Activated CD8-positive, alpha-beta T cell treated with anti-CD3 and anti-CD28 coated beads, Interleukin-2, amount 10 ng/mL, durations not matched to agents 7 days and 5 days (primary cell): Measurements from ENCODE around the gene RHBDF1. TPM values are rescaled to one million over a fixed set of nuclear protein-coding genes. Genes with fewer than 3 reads are reported as not detected.

Source experiments
- ATAC-seq: fragments of 150-1000 bp; cut with Tn5 transposase; one replicate; pipeline ENCODE4 v1.10.0; 2021; ENCODE audit warnings: moderate library complexity
- CTCF ChIA-PET: fragments of 350-600 bp; sonication (Branson Sonifier 250); formaldehyde crosslinking; loops from one replicate; lab custom pipeline; 2021; ENCODE audit warnings: antibody characterized with exemption; lab: Charles Lee
- POLR2A ChIA-PET: fragments of 350-600 bp; sonication (Branson Sonifier 250); formaldehyde crosslinking; loops from one replicate; lab custom pipeline; 2021; ENCODE audit warnings: antibody characterized with exemption; lab: Charles Lee
- DNase-seq: peaks from one replicate; pipeline ENCODE4 v3.0.0-alpha.2; 2020
- H3K27ac Mint-ChIP-seq: one replicate; pipeline ENCODE4 v1.8.0; 2021; ENCODE audit warnings: mild to moderate bottlenecking, mixed read lengths
- H3K27me3 Mint-ChIP-seq: one replicate; pipeline ENCODE4 v1.8.0; 2021; ENCODE audit warnings: low read depth, mixed read lengths
- H3K36me3 Mint-ChIP-seq: one replicate; pipeline ENCODE4 v1.8.0; 2021; ENCODE audit warnings: low read depth, mixed read lengths
- H3K4me1 Mint-ChIP-seq: one replicate; pipeline ENCODE4 v1.8.0; 2021; ENCODE audit warnings: low read depth, mixed read lengths
- H3K4me3 Mint-ChIP-seq: one replicate; pipeline ENCODE4 v1.8.0; 2021; ENCODE audit warnings: mild to moderate bottlenecking, mixed read lengths
- H3K9me3 Mint-ChIP-seq: one replicate; pipeline ENCODE4 v1.8.0; 2022; ENCODE audit warnings: mixed read lengths; ENCODE audit not compliant: insufficient read depth
- total RNA-seq, 2 experiments: library from RNA; stranded (reverse); gene quantifications; one replicate each; pipeline ENCODE4 v1.2.3, GENCODE V29; 2021

RHBDF1 gene
- total RNA-seq, 2 experiments from 2014 or later: 0.40 TPM; not detected in 1

DNA sequence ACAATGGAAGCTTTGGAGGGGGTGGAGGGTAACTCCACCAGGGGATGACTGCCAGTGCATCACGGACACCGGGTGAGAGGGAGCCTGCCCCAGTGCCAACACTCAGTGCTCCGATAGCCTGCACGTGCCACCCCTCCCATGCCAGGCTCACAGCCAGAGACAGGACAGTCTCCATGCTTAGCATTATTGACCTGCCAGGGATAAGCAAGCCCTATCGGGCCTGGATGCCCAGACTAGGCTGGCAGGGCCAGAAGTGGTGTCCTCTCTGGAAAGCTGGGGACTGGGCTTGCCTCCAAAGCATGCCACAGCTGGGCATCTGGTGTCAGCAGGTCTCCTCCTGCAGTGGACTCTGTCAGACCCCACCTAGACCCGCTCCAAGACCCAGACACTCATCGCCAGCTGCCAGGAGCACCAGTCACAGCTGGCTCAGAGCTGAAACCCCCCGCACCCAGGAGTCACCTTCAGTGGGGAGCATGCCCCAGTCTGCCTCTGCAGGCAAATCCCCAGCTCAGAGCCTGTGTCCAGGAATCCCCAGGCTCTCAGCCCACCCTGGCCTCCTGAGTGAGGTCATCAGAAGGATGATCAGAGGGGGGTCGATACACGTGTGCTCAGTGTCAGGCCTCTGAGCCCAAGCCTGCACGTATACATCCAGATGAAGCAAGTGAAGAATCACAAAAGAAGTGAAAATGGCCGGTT is 1.8 kb upstream of the RHBDF1 start:
- POLR2A ChIA-PET: no interaction called here
- CTCF ChIA-PET: interaction anchor here (1.0 to 5.7 kb wide), 4 partner anchors 9 to 33 kb away, joined by 8 to 35 read pairs (median 20); no protein-coding TSS in a partner anchor
- H3K4me3 Mint-ChIP-seq: no peak overlapping the region
- H3K27me3 Mint-ChIP-seq: peaks cover 33% of the 10 kb centered on the region
- H3K4me1 Mint-ChIP-seq: peaks cover 26% of the 10 kb centered on the region
- ATAC-seq (no peak), DNase-seq (no peak)
- no peaks in the 10 kb centered on the region for H3K9me3 Mint-ChIP-seq
- H3K36me3 Mint-ChIP-seq: no peaks in the 10 kb centered on the region
- no peak overlapping the region for H3K27ac Mint-ChIP-seq

DNA sequence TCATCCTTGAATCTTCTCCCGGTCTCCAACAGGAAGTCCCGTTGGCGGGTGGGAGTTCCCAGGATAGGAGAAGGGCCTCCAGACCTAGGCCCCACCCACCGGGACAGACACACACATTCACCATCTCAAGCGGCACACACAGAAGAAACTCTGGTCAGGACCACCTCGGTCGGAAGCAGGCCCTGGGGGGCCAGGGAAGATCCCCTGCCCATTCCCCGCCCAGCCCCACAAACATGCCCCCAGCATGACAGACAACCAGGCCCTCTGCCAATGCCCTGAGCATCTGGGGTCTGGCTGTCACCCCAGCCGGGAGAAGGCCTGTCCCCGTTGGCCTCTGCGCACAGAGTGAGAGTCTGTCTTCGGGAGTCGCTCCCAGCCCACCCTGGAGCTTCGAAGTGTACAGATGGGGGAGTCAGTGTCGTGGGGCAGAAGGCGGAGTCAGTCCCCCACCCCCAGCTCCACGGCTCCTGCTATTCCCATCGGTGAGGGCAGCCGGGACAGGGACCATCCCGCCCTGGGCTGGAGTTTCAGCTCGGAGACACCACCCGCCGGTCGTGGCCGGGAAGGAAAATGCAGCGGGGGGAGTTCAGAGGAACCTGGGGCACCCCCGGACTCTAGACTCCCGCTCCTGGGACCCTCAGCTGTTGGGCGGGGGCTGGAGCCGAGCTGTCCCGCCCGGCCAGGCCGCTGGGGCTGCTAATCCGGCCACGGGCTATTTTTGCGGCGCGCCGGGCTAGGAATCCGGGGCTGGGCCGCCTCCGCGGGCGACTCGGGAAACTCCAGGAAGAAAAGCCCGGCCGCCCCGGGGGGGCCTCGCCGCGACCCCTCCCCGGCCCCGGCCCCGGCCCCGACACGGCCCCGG is 660 bp downstream of the RHBDF1 start:
- H3K27ac Mint-ChIP-seq: no peak overlapping the region
- DNase-seq (no peak), ATAC-seq (no peak)
- peaks cover 33% of the 10 kb centered on the region for H3K27me3 Mint-ChIP-seq
- ChIA-PET POLR2A (interaction anchor here (1.4 kb wide), 1 partner anchor 19 kb away, joined by 3 read pairs; no protein-coding TSS in a partner anchor), CTCF (interaction anchor here (0.9 to 5.0 kb wide), 4 partner anchors 22 to 109 kb away, joined by 3 to 52 read pairs (median 3); no protein-coding TSS in a partner anchor)
- no peaks in the 10 kb centered on the region for H3K36me3 Mint-ChIP-seq
- H3K4me3 Mint-ChIP-seq: peak overlapping the region; percentile 22
- peaks cover 13% of the 10 kb centered on the region for H3K4me1 Mint-ChIP-seq
- H3K9me3 Mint-ChIP-seq: no peaks in the 10 kb centered on the region

DNA sequence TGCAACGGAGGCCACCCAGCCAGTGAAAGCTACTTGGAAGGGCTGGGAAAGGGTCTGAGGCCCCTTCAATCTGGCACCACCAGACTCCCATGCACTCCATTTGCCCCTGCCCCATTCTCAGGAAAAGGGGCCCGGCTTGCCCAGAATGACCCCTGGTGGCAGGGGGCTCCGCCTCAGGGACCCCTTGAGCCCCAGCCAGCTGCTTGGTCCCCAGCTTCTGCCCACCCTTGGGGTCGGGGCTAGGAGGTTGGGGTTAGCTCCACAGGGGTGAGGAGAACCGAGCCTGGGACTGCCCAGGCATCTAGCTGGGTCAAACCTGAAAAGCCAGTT is 1.3 kb downstream of the RHBDF1 start:
- ATAC-seq: no peak
- no peak for DNase-seq
- POLR2A ChIA-PET: interaction anchor here (1.4 kb wide), 1 partner anchor 20 kb away, joined by 3 read pairs; no protein-coding TSS in a partner anchor
- H3K27ac Mint-ChIP-seq: no peak overlapping the region
- H3K4me3 Mint-ChIP-seq: no peak overlapping the region
- no peaks in the 10 kb centered on the region for H3K36me3 Mint-ChIP-seq
- peaks cover 33% of the 10 kb centered on the region for H3K27me3 Mint-ChIP-seq
- H3K4me1 Mint-ChIP-seq: peaks cover 7% of the 10 kb centered on the region
- CTCF ChIA-PET: interaction anchor here (0.9 to 5.0 kb wide), 2 partner anchors 23 to 25 kb away, joined by 3 to 52 read pairs; no protein-coding TSS in a partner anchor
- H3K9me3 Mint-ChIP-seq: no peaks in the 10 kb centered on the region

DNA sequence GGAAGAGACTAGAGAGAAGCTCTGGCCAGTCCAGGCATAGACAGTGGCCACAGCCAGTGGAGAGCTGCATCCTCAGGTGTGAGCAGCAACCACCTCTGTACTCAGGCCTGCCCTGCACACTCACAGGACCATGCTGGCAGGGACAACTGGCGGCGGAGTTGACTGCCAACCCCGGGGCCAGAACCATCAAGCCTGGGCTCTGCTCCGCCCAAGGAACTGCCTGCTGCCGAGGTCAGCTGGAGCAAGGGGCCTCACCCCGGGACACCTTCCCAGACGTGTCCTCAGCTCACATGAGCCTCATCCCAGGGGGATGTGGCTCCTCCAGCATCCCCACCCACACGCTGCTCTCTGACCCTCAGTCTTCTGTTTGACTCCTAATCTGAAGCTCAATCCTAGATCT is 3.2 kb downstream of the RHBDF1 start:
- POLR2A ChIA-PET: no interaction called here

DNA sequence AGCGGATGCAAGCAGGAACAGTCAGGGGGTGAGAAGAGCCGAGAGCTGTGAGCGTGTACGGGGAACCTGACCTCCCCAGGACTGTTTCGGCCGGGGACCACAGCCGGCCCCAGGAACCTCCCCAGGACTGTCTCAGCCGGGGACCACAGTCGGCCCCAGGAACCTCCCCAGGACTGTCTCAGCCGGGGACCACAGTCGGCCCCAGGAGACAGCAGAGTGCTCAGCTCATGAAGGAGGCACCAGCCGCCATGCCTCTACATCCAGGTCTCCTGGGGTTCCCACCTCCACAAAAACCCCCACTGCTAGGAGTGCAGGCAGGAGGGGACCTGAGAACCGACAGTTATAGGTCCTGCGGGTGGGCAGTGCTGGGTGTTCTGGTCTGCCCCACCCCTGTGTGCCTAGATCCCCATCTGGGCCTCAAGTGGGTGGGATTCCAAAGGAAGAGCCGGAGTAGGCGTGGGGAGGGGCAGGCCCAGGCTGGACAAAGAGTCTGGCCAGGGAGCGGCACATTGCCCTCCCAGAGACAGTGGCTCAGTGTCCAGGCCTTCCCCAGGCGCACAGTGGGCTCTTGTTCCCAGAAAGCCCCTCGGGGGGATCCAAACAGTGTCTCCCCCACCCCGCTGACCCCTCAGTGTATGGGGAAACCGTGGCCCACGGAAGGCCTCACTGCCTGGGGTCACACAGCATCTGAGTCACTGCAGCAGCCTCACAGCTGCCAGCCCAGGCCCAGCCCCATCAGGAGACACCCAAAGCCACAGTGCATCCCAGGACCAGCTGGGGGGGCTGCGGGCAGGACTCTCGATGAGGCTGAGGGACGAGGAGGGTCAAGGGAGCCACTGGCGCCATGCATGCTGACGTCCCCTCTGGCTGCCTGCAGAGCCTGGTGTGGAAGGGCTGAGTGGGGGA is 4.3 kb downstream of the RHBDF1 start:
- Mint-ChIP-seq H3K4me3 (no peak overlapping the region), H3K27ac (no peak overlapping the region), H3K27me3 (peaks cover 22% of the 10 kb centered on the region), H3K4me1 (peaks cover 8% of the 10 kb centered on the region), H3K9me3 (no peaks in the 10 kb centered on the region), H3K36me3 (no peaks in the 10 kb centered on the region)
- DNase-seq: no peak
- no peak for ATAC-seq
- CTCF ChIA-PET: interaction anchor here (0.8 to 9.2 kb wide), 6 partner anchors 14 to 114 kb away, joined by 3 to 265 read pairs (median 28); partner anchors contain the start of genes POLR3K and SNRNP25
- POLR2A ChIA-PET: interaction anchor here (0.6 to 1.5 kb wide), 2 partner anchors 9 to 28 kb away, joined by 3 to 4 read pairs; no protein-coding TSS in a partner anchor

More for the DNA sequence above, 3.2 kb downstream of the RHBDF1 start:
- Mint-ChIP-seq H3K27ac (no peak overlapping the region), H3K4me3 (no peak overlapping the region), H3K27me3 (peaks cover 28% of the 10 kb centered on the region), H3K36me3 (no peaks in the 10 kb centered on the region), H3K4me1 (peaks cover 8% of the 10 kb centered on the region), H3K9me3 (no peaks in the 10 kb centered on the region)
- ATAC-seq (no peak), DNase-seq (no peak)
- CTCF ChIA-PET: interaction anchor here (0.8 to 5.0 kb wide), 3 partner anchors 27 to 292 kb away, joined by 3 to 52 read pairs (median 4); no protein-coding TSS in a partner anchor

GRCh38 chr16:67183-67791 is 5.1 kb downstream of the RHBDF1 start:
- H3K36me3 Mint-ChIP-seq: no peaks in the 10 kb centered on the region
- H3K4me1 Mint-ChIP-seq: peaks cover 5% of the 10 kb centered on the region
- H3K9me3 Mint-ChIP-seq: no peaks in the 10 kb centered on the region
- ChIA-PET POLR2A (interaction anchor here (0.6 to 1.5 kb wide), 3 partner anchors 9 to 29 kb away, joined by 3 to 4 read pairs (median 3); no protein-coding TSS in a partner anchor), CTCF (interaction anchor here (1.4 to 9.2 kb wide), 5 partner anchors 14 to 39 kb away, joined by 3 to 265 read pairs (median 26); partner anchors contain the start of genes POLR3K and SNRNP25)
- H3K27me3 Mint-ChIP-seq: peaks cover 18% of the 10 kb centered on the region
- ATAC-seq (no peak), DNase-seq (no peak)
- H3K4me3 Mint-ChIP-seq: no peak overlapping the region
- H3K27ac Mint-ChIP-seq: no peak overlapping the region

- ChIA-PET CTCF (interaction anchor here (0.7 to 9.2 kb wide), 25 partner anchors 9 to 429 kb away, joined by 3 to 265 read pairs (median 6); partner anchors contain the start of genes FAM234A, HBQ1, MPG and POLR3K), POLR2A (interaction anchor here (1.3 to 4.3 kb wide), 4 partner anchors 9 to 29 kb away, joined by 3 to 32 read pairs (median 6); partner anchors contain the start of genes POLR3K and SNRNP25)
- Mint-ChIP-seq H3K9me3 (no peaks in the 10 kb centered on the region), H3K4me1 (peaks cover 5% of the 10 kb centered on the region), H3K27ac (no peak overlapping the region), H3K27me3 (peaks cover 14% of the 10 kb centered on the region), H3K4me3 (no peak overlapping the region), H3K36me3 (no peaks in the 10 kb centered on the region)
- ATAC-seq (no peak), DNase-seq (no peak)
Measured at GRCh38 chr16:66309-67182, 5.9 kb downstream of the RHBDF1 start.

DNA sequence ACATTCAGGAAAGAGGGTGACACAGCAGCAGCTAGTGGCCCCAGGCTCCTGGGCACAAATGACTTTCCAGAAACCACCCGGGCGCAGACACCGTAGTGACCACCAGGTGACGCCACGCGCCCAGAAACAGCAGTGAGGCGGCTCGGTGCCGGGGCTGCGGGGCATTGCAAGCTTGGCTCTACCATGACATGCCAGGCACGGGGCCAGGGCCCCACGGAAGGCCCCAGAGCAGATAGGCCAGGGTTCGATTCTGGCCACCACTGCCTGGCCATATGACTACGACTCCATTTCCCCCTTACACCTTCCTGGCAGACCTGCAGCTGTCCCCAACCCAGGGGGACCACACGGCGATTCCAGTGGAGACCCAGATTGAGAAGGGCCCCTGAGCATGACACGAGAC is 6.7 kb downstream of the RHBDF1 start:
- H3K27ac Mint-ChIP-seq: no peak overlapping the region
- ATAC-seq: peak; percentile 90
- no peaks in the 10 kb centered on the region for H3K36me3 Mint-ChIP-seq
- peaks cover 5% of the 10 kb centered on the region for H3K4me1 Mint-ChIP-seq
- ChIA-PET CTCF (interaction anchor here (0.7 to 9.2 kb wide), 28 partner anchors 10 to 430 kb away, joined by 3 to 265 read pairs (median 5); partner anchors contain the start of genes FAM234A, HBQ1, MPG and POLR3K), POLR2A (interaction anchor here (1.3 to 4.3 kb wide), 3 partner anchors 12 to 30 kb away, joined by 5 to 32 read pairs (median 6); partner anchors contain the start of genes POLR3K and SNRNP25)
- peak; percentile 89 for DNase-seq
- no peaks in the 10 kb centered on the region for H3K9me3 Mint-ChIP-seq
- peaks cover 10% of the 10 kb centered on the region for H3K27me3 Mint-ChIP-seq
- no peak overlapping the region for H3K4me3 Mint-ChIP-seq

- no peak for ATAC-seq
- H3K9me3 Mint-ChIP-seq: no peaks in the 10 kb centered on the region
Measured at GRCh38 chr16:64914-65255, 7.5 kb downstream of the RHBDF1 start.

More at GRCh38 chr16:64914-65255, 7.5 kb downstream of the RHBDF1 start:
- no peaks in the 10 kb centered on the region for H3K36me3 Mint-ChIP-seq
- DNase-seq: no peak
- peaks cover 5% of the 10 kb centered on the region for H3K27me3 Mint-ChIP-seq
- ChIA-PET CTCF (interaction anchor here (0.9 to 9.2 kb wide), 11 partner anchors 11 to 297 kb away, joined by 3 to 265 read pairs (median 11); partner anchors contain the start of genes MPG, POLR3K and SNRNP25), POLR2A (interaction anchor here (1.0 to 4.3 kb wide), 2 partner anchors 12 to 31 kb away, joined by 3 to 32 read pairs; partner anchors contain the start of genes POLR3K and SNRNP25)
- H3K4me1 Mint-ChIP-seq: peaks cover 5% of the 10 kb centered on the region
- H3K27ac Mint-ChIP-seq: no peak overlapping the region
- H3K4me3 Mint-ChIP-seq: no peak overlapping the region
